Measurements from ENCODE around the gene OR5AS1. TPM values are rescaled to one million over a fixed set of nuclear protein-coding genes. Genes with fewer than 3 reads are reported as not detected.
"Not testable (repeated sequence)": the region's sequence is repeated elsewhere in the genome, so short reads cannot be mapped to it uniquely, and the experiment has no call there.

OR5AS1 gene
- polyA plus RNA-seq = not detected

GRCh38 chr11:56027354-56027753 lies at the start of gene OR5AS1:
Gene OR5AS1 (plus strand): TSS chr11:56027654. CDS start chr11:56030419, 2,765 bp downstream.
- no peaks in the 10 kb centered on the region for H3K4me1 ChIP-seq (ENCODE audit: control insufficient read depth in 2 of 2, insufficient read depth in 2 of 2, low read length in 1 of 2)
- no peaks in the 10 kb centered on the region for H3K36me3 ChIP-seq (ENCODE audit: control insufficient read depth in 2 of 2, insufficient read depth in 2 of 2, low read length in 1 of 2)
- H3K27me3 ChIP-seq (ENCODE audit: control insufficient read depth in 1 of 2, insufficient read depth in 2 of 2, low read length in 2 of 2) = no peaks in the 10 kb centered on the region
- H3K4me3 ChIP-seq (ENCODE audit: low read depth in 1 of 2, low read length in 2 of 2) = no peak within 1 kb of the TSS
- no peak within 1 kb of the TSS for H3K27ac ChIP-seq (ENCODE audit: low read depth in 2 of 2, low read length in 1 of 2)
- H3K9me3 ChIP-seq (ENCODE audit: control insufficient read depth in 2 of 2, insufficient read depth in 1 of 2, low read depth in 1 of 2, low read length in 1 of 2) = no peaks in the 10 kb centered on the region

GRCh38 chr11:55994525-55994924 lies 32.9 kb upstream of the OR5AS1 start, which contains the start of gene OR5F1:
Gene OR5F1 (minus strand): TSS chr11:55994625. CDS start chr11:55994625, 0 bp downstream.
- no peak within 1 kb of the TSS for H3K27ac ChIP-seq (ENCODE audit: low read depth in 2 of 2, low read length in 1 of 2)
- H3K4me3 ChIP-seq (ENCODE audit: low read depth in 1 of 2, low read length in 2 of 2) = no peak within 1 kb of the TSS
- no peaks in the 10 kb centered on the region for H3K27me3 ChIP-seq (ENCODE audit: control insufficient read depth in 1 of 2, insufficient read depth in 2 of 2, low read length in 2 of 2)
- H3K36me3 ChIP-seq (ENCODE audit: control insufficient read depth in 2 of 2, insufficient read depth in 2 of 2, low read length in 1 of 2) = no peaks in the 10 kb centered on the region
- no peaks in the 10 kb centered on the region for H3K4me1 ChIP-seq (ENCODE audit: control insufficient read depth in 2 of 2, insufficient read depth in 2 of 2, low read length in 1 of 2)
- H3K9me3 ChIP-seq (ENCODE audit: control insufficient read depth in 2 of 2, insufficient read depth in 1 of 2, low read depth in 1 of 2, low read length in 1 of 2) = peaks cover 0 to 4% of the 10 kb centered on the region in 2 donors
- WGBS, 2 donors = 59 to 61% methylated on average over 2 of the region's 2 CpGs

GRCh38 chr11:56010716-56011115 lies 16.7 kb upstream of the OR5AS1 start:
- Histone ChIP-seq H3K36me3 (ENCODE audit: control insufficient read depth in 2 of 2, insufficient read depth in 2 of 2, low read length in 1 of 2) (no peaks in the 10 kb centered on the region), H3K9me3 (ENCODE audit: control insufficient read depth in 2 of 2, insufficient read depth in 1 of 2, low read depth in 1 of 2, low read length in 1 of 2) (peaks cover 0 to 5% of the 10 kb centered on the region in 2 donors), H3K4me3 (ENCODE audit: low read depth in 1 of 2, low read length in 2 of 2) (no peak overlapping the region), H3K27me3 (ENCODE audit: control insufficient read depth in 1 of 2, insufficient read depth in 2 of 2, low read length in 2 of 2) (no peaks in the 10 kb centered on the region), H3K4me1 (ENCODE audit: control insufficient read depth in 2 of 2, insufficient read depth in 2 of 2, low read length in 1 of 2) (no peaks in the 10 kb centered on the region), H3K27ac (ENCODE audit: low read depth in 2 of 2, low read length in 1 of 2) (no peak overlapping the region)

GRCh38 chr11:56013805-56014204 lies 13.6 kb upstream of the OR5AS1 start:
- Histone ChIP-seq H3K27me3 (ENCODE audit: control insufficient read depth in 1 of 2, insufficient read depth in 2 of 2, low read length in 2 of 2) (no peaks in the 10 kb centered on the region), H3K4me3 (ENCODE audit: low read depth in 1 of 2, low read length in 2 of 2) (no peak overlapping the region), H3K4me1 (ENCODE audit: control insufficient read depth in 2 of 2, insufficient read depth in 2 of 2, low read length in 1 of 2) (no peaks in the 10 kb centered on the region), H3K9me3 (ENCODE audit: control insufficient read depth in 2 of 2, insufficient read depth in 1 of 2, low read depth in 1 of 2, low read length in 1 of 2) (peaks cover 0 to 5% of the 10 kb centered on the region in 2 donors), H3K27ac (ENCODE audit: low read depth in 2 of 2, low read length in 1 of 2) (no peak overlapping the region), H3K36me3 (ENCODE audit: control insufficient read depth in 2 of 2, insufficient read depth in 2 of 2, low read length in 1 of 2) (no peaks in the 10 kb centered on the region)
- WGBS, 2 donors = 38 to 43% methylated on average over 2 of the region's 2 CpGs

GRCh38 chr11:56045538-56045937 lies 18.1 kb downstream of the OR5AS1 start:
- Histone ChIP-seq H3K27me3 (ENCODE audit: control insufficient read depth in 1 of 2, insufficient read depth in 2 of 2, low read length in 2 of 2) (no peaks in the 10 kb centered on the region), H3K36me3 (ENCODE audit: control insufficient read depth in 2 of 2, insufficient read depth in 2 of 2, low read length in 1 of 2) (no peaks in the 10 kb centered on the region), H3K9me3 (ENCODE audit: control insufficient read depth in 2 of 2, insufficient read depth in 1 of 2, low read depth in 1 of 2, low read length in 1 of 2) (peaks cover 0 to 3% of the 10 kb centered on the region in 2 donors), H3K27ac (ENCODE audit: low read depth in 2 of 2, low read length in 1 of 2) (no peak overlapping the region), H3K4me1 (ENCODE audit: control insufficient read depth in 2 of 2, insufficient read depth in 2 of 2, low read length in 1 of 2) (no peaks in the 10 kb centered on the region), H3K4me3 (ENCODE audit: low read depth in 1 of 2, low read length in 2 of 2) (no peak overlapping the region)
- 48 to 68% methylated on average over 1 of the region's 1 CpG for WGBS, 2 donors

- Histone ChIP-seq H3K9me3 (ENCODE audit: control insufficient read depth in 2 of 2, insufficient read depth in 1 of 2, low read depth in 1 of 2, low read length in 1 of 2) (no peaks in the 10 kb centered on the region), H3K4me3 (ENCODE audit: low read depth in 1 of 2, low read length in 2 of 2) (no peak overlapping the region), H3K27me3 (ENCODE audit: control insufficient read depth in 1 of 2, insufficient read depth in 2 of 2, low read length in 2 of 2) (no peaks in the 10 kb centered on the region), H3K36me3 (ENCODE audit: control insufficient read depth in 2 of 2, insufficient read depth in 2 of 2, low read length in 1 of 2) (no peaks in the 10 kb centered on the region), H3K4me1 (ENCODE audit: control insufficient read depth in 2 of 2, insufficient read depth in 2 of 2, low read length in 1 of 2) (no peaks in the 10 kb centered on the region), H3K27ac (ENCODE audit: low read depth in 2 of 2, low read length in 1 of 2) (no peak overlapping the region)
- WGBS, 2 donors = 67 to 68% methylated on average over 4 of the region's 4 CpGs
These were observed 21.0 kb downstream of the OR5AS1 start for GRCh38 chr11:56048480-56048879.

- 73 to 91% methylated on average over 2 of the region's 2 CpGs for WGBS, 2 donors
- no peaks in the 10 kb centered on the region for H3K9me3 ChIP-seq (ENCODE audit: control insufficient read depth in 2 of 2, insufficient read depth in 1 of 2, low read depth in 1 of 2, low read length in 1 of 2)
- no peaks in the 10 kb centered on the region for H3K36me3 ChIP-seq (ENCODE audit: control insufficient read depth in 2 of 2, insufficient read depth in 2 of 2, low read length in 1 of 2)
- no peak overlapping the region for H3K27ac ChIP-seq (ENCODE audit: low read depth in 2 of 2, low read length in 1 of 2)
- no peaks in the 10 kb centered on the region for H3K4me1 ChIP-seq (ENCODE audit: control insufficient read depth in 2 of 2, insufficient read depth in 2 of 2, low read length in 1 of 2)
- H3K27me3 ChIP-seq (ENCODE audit: control insufficient read depth in 1 of 2, insufficient read depth in 2 of 2, low read length in 2 of 2) = no peaks in the 10 kb centered on the region
- H3K4me3 ChIP-seq (ENCODE audit: low read depth in 1 of 2, low read length in 2 of 2) = no peak overlapping the region
These were observed 22.0 kb downstream of the OR5AS1 start for GRCh38 chr11:56049487-56049886.

GRCh38 chr11:56056366-56056765 lies 28.9 kb downstream of the OR5AS1 start:
- H3K9me3 ChIP-seq (ENCODE audit: control insufficient read depth in 2 of 2, insufficient read depth in 1 of 2, low read depth in 1 of 2, low read length in 1 of 2); H3K4me3 ChIP-seq (ENCODE audit: low read depth in 1 of 2, low read length in 2 of 2); H3K36me3 ChIP-seq (ENCODE audit: control insufficient read depth in 2 of 2, insufficient read depth in 2 of 2, low read length in 1 of 2); H3K4me1 ChIP-seq (ENCODE audit: control insufficient read depth in 2 of 2, insufficient read depth in 2 of 2, low read length in 1 of 2); H3K27me3 ChIP-seq (ENCODE audit: control insufficient read depth in 1 of 2, insufficient read depth in 2 of 2, low read length in 2 of 2); H3K27ac ChIP-seq (ENCODE audit: low read depth in 2 of 2, low read length in 1 of 2): not testable (repeated sequence)
- 42 to 45% methylated on average over 4 of the region's 4 CpGs for WGBS, 2 donors

GRCh38 chr11:56057661-56058237 lies 30.3 kb downstream of the OR5AS1 start:
- H3K4me3 ChIP-seq (ENCODE audit: low read depth in 1 of 2, low read length in 2 of 2); H3K9me3 ChIP-seq (ENCODE audit: control insufficient read depth in 2 of 2, insufficient read depth in 1 of 2, low read depth in 1 of 2, low read length in 1 of 2); H3K4me1 ChIP-seq (ENCODE audit: control insufficient read depth in 2 of 2, insufficient read depth in 2 of 2, low read length in 1 of 2); H3K27me3 ChIP-seq (ENCODE audit: control insufficient read depth in 1 of 2, insufficient read depth in 2 of 2, low read length in 2 of 2); H3K36me3 ChIP-seq (ENCODE audit: control insufficient read depth in 2 of 2, insufficient read depth in 2 of 2, low read length in 1 of 2); H3K27ac ChIP-seq (ENCODE audit: low read depth in 2 of 2, low read length in 1 of 2): not testable (repeated sequence)
- 26 to 40% methylated on average over 7 of the region's 7 CpGs for WGBS, 2 donors

- 62 to 76% methylated on average over 7 of the region's 7 CpGs for WGBS, 2 donors
These were observed 30.9 kb downstream of the OR5AS1 start for GRCh38 chr11:56058260-56058780.

More at GRCh38 chr11:56058260-56058780, 30.9 kb downstream of the OR5AS1 start:
- not testable (repeated sequence) for H3K4me3 ChIP-seq (ENCODE audit: low read depth in 1 of 2, low read length in 2 of 2); H3K27me3 ChIP-seq (ENCODE audit: control insufficient read depth in 1 of 2, insufficient read depth in 2 of 2, low read length in 2 of 2); H3K4me1 ChIP-seq (ENCODE audit: control insufficient read depth in 2 of 2, insufficient read depth in 2 of 2, low read length in 1 of 2); H3K36me3 ChIP-seq (ENCODE audit: control insufficient read depth in 2 of 2, insufficient read depth in 2 of 2, low read length in 1 of 2); H3K9me3 ChIP-seq (ENCODE audit: control insufficient read depth in 2 of 2, insufficient read depth in 1 of 2, low read depth in 1 of 2, low read length in 1 of 2); H3K27ac ChIP-seq (ENCODE audit: low read depth in 2 of 2, low read length in 1 of 2)
